ENCODE data around the gene DNER.
"Not testable (repeated sequence)": the region's sequence is repeated elsewhere in the genome, so short reads cannot be mapped to it uniquely, and the experiment has no call there.

DNER gene

DNA sequence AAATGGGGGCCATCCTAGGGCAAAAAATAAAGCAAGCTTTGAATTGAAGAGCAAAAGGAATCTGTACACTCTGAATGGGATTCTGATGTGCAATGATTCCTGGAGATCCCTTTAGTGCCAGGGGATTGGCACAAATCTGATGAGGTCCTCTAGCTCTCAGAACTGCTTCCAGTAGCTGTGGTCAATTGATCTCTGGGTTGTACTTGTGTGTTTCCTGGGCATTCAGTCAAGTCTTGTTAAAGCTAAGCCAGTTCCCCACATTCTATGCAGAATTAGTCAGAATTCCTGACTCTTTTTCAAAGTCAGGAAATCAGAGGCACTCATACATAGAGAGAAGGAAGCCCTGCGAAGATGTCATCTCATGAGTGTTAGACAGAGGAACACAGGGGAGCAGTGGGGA is 161.3 kb downstream of the DNER start:
- DNase-seq, result no peak

DNA sequence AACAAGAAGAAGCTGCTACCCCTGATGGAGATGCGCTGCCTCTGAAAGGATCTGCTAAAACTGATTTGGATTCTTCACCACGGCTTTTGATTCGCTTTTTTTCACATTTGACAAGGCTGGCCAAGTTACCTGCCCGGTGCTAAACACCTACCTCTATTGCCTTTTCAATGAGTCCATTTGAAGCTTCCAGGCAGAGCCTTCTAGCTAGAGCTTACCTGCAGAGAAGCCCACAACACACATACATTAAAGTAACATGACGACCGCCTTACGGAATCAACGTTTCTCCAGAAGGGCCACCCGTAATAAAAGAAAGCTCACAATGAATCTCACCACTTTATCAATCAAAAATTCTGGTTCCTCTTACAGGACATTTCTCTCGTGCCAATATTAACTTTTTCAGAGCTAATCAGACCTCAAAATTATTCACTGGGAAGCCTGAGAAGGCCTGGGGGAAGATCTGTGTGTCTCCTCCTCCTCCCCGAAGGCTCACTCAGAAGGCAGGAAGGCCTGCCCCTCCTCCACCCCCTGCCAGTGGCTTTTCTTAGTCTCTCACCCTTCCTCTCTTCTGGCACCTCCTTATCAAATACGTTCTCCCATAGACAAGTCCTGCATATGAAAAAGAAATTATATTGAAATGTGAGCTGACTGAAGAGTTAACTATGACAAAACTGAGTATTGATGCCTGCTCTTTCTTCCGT is 171.0 kb downstream of the DNER start:
- no peak for DNase-seq

DNA sequence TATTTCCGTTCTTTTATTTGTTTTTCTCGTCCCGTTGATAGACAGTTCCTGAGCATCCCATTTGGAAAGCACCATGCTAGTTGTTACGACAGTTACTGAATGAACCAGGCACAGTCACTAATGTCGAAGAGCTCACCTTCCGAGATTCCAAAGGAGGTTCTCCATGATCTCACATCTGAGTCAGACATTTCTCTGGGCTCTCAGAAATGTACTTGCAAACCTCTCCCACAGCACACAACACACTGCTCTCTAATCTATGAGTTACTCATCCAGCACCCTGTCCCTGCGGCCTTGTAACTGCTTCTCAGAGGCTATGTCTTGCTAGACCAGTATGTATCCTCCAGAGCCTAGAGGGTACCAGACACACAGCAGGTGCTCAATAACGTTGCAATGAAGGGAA is 174.7 kb downstream of the DNER start:
- DNase-seq, result no peak

DNA sequence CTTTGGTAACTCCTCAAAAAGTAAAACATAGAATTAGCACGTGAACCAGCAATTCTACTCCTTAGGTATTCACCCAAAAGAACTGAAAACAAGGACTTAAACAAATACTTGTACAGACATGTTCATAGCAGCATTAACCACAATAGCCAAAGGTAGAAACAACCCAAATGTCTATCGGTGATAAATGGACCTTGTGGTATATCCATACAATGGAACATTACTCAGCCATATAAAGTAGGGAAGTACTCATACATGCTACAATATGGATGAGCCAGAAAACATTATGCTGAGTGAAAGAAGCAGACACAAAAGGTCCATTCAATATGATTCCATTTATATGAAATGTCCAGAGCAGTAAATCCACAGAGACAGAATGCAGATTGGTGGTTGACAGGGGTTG is 182.8 kb downstream of the DNER start:
- no peak for DNase-seq

DNA sequence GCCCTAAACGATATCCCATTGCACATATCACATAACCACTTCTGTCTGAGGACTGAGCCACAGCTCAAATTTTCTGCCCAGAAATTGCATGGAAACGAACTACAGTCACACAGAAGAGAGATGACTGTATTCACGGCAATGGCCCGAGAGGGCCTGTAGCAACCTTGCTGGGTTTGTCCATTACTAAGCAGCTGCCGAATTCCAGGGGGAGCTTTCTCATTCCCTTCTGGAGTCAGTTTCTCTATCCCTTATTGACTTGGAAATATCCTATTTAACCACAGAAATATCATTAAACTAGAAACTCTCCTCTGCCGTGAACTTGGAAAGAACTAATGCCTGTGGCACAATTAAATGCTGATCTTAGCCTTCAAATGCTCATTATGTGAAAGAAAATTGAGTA is 183.9 kb downstream of the DNER start:
- no peak for DNase-seq

DNA sequence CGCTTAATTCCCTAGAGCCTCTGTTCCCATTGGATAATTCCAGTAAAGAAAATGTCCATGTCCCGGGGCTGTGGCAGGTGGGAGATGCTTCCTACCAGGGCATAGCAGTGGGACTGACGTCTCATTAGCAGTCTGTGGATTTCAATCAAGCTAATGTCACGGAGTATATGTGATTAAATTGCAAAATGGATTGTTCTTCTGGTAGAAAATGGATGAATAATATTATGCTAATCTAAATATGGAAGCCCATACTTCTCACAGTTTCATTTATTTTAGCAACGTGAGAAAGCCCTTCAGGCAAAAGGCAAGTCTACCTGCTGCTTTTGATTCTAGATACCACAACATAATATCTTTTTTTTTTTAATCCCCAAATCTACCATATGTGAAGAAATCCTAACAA is 185.5 kb downstream of the DNER start:
- DNase-seq, result no peak

DNA sequence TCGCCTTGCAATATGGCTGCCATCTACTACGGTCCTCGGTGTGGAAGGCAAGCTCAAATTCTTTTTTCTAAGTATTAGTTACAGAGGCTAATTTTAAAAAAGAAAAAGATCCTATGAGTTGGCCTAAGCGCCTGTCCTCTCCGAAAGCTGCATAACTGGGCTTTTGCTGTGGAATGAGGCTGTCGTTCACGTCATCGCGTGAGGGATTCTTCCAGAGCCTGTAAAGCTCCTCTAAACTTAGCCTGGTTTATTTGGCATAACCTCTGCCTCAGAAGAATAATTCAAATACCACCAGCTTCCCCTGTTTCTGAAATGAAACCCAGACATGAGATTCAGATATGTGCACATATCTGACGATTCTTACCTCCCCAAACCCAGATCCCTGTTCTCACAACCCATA is 187.4 kb downstream of the DNER start:
- DNase-seq, result no peak

DNA sequence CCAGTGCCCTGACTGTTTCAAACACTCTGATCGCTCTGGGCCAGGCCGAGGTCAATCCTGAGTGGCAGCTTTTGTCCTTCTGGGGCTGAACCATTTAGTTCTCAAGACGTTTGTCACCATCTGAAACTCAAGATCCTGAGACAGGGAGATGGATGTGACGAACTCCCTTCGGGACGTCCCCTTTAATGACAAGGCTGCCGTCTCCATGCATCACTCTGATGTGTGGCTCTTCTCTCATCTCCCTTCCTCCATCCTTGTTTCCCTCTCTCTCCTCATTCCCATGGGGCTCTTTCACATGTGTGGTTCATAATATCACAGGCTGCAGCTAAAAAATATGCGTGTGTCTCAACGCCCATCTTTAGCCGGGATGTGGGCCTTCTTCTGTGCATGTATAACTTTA is 189.6 kb downstream of the DNER start:
- DNase-seq, result no peak

DNA sequence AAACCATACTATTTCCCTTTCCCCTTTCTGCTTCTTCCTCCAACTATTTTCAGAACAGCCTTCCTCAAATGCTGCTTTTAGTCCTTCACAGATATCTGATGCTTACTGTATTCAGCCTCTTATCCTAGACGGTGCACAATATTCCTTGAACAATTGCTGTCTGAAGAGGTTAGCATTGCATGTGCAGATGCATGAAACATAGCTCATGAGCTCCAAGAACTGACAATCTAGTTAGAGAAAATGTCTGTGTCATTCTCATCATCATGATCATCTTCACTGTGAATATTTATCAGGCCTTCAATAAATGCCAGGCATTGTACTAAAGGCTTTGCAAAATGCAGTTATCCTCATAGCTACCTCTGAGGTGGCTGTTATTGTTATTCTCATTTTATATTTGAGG is 190.7 kb downstream of the DNER start:
- no peak for DNase-seq

DNA sequence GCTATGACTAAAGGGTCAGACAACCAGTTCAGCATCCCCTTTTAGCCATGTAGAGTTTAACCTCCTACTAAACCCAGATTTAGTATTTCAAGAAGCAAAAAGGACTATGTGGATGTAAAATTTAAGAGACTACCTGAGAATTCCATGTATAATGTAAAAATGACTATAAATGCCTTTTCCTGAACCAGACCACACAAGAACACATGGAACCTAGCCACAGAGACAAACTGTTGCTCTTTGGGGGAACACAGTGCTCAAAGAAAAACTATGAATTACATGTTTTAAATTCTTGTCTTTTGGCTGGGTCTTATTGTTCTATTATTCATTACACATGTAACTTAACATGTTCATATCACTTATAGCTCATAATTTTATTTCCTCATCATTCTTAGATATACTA is 192.8 kb downstream of the DNER start:
- no peak for DNase-seq

DNA sequence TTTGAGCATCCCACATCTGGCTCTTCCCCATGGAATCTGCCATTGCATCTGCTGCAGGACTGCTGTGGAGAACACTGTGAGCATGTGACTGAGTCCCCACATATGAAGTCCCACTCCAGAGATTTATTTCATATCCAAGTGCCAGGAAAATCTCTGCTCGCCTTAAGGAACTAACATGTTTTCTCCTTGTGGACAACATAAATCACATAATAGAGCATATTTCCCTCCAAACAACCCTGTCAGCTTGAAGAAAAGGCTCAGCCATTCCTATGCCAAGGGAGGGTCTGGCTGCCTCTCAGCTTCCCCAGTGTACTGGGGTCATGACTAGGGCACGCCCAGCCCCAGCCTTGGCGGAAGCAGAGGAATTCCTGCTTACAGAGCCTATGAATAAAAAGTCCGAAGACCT is 193.7 kb downstream of the DNER start:
- DNase-seq, result no peak

DNA sequence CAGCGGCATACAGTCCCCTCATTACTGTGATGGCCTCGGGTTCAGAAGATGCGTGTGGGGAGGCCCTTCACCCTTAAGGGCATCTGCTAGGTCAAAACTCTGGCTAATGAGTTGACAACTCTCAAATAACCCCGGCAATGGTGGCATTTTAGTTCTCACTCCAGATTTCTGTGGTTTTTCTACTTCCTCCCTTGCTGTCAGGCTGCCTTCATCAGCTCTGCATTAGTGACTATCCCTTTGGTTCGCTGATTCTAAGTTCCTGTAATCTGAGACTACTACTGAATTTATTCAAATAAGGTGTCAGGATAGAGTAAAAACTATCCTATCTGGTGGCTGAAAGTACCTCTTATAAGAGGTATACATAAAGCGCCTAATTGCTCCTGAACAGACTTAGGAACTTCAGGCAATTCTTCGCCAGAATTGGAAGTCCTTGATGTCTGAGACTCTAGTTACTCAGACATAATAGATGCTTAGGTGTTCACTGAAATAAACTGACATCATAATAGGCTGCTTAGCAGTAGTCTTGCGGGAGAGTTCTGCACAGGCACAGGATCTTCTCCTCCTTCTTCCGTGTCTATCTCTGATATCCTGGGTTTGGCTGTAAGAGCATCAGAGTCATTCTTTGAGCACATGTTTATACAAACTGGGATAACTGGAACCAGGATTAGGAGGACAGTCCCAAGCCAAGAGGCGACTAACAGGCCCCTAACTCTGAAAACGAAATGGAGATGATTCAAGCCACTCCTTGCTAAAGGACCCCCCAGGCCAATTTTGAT is 194.5 kb downstream of the DNER start:
- no peak for DNase-seq

DNA sequence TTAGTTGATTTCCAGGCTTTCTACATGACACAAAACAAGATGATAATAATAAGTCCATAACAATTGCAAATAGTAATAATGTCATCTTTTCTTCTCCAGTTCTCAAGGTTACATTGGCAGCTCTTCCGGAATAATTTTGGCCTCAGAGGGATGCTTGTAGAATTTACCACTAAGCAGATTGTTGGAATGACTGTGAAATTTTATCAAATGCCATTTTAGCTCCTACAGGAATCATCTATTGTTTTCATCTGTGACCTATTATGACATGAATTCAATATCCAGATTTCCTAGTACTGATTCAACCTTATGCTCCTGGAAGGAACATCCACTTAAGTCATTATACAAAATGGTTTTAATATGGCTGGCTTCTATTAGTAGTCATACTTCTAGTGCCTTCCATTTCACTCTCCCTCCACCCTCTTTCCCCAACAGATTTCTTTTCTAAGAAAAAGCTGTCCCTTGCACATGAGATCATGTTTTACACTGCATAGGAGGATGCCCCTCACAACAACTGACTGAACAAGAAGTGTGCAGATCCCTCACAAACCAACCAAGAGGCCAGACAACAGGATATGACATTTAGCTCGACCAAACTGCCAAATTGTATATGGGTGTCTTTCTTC is 200.0 kb downstream of the DNER start:
- no peak for DNase-seq

DNA sequence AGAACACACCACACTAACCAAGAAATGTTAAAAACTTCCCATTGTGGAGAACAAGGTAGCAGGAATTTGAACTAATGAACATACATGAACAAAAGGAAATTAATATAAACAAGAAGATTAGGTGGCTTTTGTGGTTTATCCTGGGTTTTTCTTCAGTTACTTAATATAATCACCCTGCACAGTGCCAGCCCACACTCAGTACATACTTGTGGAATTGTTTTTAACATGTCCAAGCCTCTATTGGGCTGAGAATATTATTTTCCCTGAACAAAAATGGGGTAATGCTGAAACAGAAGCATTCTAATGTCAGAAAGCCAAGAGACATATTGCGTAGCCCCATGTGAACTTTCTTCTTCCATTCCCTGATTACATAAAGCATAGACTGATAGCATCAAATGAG is 202.8 kb downstream of the DNER start:
- no peak for DNase-seq

DNA sequence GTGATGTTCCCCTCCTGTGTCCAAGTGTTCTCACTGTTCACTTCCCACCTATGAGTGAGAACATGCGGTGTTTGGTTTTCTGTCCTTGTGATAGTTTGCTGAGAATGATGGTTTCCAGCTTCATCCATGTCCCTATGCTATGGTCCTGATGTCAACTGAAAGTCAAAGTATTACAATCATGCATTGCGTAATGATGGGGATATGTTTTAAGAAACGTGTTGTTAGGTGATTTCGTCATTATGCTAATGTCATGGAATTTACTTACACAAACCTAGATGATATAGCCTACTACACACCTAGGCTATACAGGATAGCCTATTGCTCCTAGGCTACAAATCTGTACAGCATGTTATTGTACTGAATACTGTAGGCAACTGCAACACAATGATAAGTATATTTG is 207.7 kb downstream of the DNER start:
- DNase-seq, result not testable (repeated sequence)

DNA sequence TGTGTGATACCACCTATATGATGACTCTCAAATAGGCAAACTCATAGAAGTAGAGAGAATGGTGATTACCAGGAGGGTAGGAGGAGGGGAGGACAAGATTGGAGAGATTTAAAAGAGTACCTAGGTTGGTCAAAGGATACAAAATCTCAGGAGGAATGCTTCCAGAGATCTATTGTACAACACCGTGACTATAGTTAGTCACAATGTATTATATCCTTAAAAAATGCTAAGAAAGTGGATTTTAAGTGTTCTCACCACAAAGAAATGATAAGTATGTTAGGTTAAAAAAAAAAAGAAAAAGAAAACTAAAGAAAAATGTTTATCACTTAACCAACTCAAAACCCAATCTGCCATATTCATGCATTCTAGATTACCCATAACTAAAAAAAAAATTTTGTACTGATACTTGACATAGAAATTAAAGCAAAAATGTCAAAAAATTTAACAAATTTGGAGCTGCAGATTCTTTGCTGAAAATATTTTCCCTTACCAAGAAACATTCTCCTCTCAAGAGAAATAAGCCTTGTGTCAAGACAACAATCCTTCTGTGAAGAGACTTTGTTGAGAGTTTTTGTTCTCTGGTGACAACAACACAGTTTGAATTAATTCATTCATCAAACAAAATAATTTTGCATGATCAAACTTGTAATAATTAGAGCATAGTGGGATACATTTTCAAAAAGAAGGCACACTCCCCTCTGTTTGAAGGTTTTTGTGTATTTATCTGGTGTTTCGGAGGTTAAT is 213.1 kb downstream of the DNER start:
- no peak for DNase-seq

DNA sequence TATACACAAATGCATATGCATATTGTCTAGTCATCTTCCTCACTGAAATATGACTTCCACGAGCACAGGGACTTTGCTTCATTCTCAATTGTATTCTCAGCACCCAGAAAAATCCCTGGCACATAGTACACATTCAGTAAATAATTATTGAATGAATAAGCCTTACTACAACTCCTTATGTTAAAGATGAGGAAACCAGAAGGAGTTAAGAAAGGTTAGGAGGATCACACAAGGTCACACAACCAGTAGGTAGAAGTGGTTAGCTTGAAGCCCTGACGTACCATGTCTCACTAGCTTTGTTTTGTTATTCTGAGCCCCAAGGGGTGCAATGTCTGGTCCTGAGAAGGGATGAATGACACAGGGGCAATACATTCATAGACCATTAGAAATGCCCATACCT is 222.3 kb downstream of the DNER start:
- DNase-seq, result no peak

DNA sequence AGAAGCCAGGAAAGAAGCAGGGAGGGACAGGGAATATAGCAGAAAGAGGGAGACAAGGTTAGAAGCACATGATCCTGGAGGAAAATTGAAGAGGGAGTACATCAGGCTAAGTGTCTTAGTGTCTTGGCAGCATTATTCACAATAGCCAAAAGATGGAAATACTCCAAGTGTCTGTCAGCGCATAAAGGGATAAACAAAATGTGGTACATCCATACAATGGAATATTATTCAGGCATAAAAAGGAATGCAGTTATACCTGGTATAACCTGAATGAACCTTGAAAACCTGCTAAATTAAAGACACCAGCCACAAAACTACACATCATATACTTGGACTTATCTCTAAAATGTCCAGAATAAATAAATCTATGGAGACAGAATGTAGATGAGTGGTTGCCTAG is 224.2 kb downstream of the DNER start:
- DNase-seq, result no peak

DNA sequence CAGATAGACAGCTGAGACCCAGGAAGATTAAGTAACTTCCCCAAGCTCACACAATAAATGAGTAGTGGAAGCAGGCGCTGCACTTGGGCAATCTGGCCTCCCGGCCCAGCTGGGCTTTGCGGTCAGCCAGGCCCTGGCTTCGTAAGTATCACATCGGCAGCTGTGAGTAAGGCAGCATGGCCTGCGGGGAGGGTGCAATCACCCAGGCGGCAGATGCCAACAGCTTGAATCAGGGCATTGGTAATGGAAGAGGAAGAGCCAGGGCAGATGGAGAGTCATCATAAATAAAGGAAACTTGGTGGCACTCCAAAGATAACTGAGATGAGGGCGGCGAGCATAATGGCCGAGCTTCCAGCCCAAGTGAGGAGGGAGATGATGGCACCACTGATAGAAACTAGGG is 225.3 kb downstream of the DNER start:
- no peak for DNase-seq

DNA sequence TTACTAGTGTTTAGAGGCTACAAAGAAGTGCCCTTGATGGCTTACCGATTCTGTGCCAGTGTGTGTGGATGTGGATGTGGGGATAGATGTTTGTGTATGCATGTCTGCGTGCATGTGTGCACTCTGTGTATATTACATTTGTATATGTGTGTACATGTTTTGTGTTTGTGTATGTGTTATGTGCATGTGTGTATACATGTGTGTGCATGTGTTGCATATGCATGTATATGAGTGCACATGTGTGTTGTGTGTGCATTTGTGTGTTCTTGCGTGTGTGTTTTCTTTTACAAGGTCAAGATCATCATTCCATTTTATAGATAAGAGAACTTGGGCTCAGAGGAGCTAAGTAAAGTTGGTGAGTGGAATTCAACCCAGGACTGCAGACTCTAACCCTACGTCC is 226.1 kb downstream of the DNER start:
- no peak for DNase-seq

DNA sequence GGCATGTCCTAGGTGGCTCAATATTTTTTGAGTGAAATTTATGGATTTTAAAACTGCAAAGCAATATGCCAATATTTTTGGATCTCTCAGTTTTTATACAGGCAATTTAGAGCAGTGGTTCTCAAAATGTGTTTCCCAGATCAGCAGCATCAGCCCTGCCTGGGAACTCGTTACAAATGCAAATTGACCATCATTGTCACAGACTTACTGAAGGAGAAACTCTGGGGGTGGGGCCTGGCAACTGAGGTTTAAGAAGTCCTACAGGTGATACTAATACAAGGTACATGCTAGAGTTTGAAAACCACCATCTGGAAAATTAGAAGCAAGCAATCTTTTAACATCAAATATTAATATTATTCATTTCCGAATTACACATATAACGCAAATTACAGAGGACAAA is 227.7 kb downstream of the DNER start:
- DNase-seq, result no peak

DNA sequence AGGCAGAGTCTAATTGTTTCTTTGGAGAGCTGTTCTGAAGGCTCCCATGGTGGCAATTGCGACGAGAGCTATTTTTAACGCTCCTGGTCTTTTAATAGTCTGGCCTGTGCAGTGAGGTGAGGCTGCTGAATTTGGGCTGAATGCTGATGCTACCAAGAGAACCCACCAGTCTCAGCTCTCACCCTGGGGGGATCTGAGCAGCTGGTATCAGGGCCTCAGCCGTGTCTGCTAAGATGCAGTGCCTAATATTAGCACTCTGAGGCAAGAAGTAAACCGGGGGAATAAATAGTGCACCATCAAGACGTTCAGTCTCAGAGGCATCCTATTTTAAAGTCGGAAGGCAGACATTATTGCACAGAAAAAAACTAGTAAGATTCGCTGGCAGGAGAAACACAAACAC is 228.5 kb downstream of the DNER start:
- no peak for DNase-seq

DNA sequence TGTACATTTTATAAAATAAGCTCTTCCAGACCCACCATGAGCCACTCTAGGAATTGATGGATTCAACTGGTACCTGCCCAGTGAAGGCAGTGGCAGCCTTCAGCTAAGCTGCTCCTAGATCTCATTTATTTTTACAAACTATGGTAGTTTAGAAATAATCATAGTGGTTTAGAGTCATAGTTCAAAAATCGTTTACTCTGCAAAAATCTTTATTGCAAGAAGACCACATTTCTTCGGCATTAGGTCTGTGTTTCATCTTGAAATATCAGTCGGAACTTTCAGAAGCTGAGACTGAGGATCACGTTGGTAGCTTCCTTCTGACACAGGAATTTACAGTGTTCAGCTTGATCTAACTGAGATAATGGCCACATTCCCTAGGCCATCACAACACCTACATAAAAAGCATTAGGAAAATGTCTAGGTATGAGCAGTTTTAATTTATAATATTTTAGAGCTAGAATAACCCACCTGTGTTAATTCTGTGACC is 237.0 kb downstream of the DNER start:
- no peak for DNase-seq

DNA sequence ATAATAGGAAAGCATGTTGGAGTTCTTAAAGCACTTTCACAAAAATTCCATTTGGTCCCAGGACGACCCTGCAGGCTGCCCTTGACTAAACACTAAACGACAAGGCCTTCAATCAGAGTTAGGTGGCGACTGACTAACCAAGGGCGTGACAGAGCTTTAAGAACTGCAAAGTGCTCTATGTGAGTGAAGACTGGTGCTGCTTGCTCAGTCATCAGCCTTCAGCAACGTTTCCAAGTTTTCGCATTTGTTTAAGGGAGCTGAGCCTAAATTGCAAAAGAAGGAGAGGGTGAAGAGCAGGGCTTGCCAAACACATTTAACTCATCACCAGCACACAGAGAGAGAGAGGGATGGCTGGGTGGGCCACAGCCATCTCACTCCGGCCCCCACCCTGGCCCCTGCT is 238.6 kb downstream of the DNER start:
- DNase-seq, result no peak

All from activated naive CD4-positive, alpha-beta T cell treated with Interleukin-2 at 50 U/mL for 16 hours (primary cell).